Camera-type eye (tissue), 1 donor: ENCODE results near the gene ALKBH7. TPM values are rescaled to one million over a fixed set of nuclear protein-coding genes. Genes with fewer than 3 reads are reported as not detected.

Experiments
- total RNA-seq: library from RNA; depleted of rRNA; stranded (reverse); fragments of >200 nt; gene quantifications from one replicate; pipeline ENCODE4 v1.2.3, GENCODE V29; 2014

ALKBH7 gene
- 57.5 TPM for total RNA-seq

GRCh38 chr19:6372594-6373095 is at the start of gene ALKBH7:
Gene ALKBH7, plus strand, starts transcription at chr19:6372794. Its CDS starts 27 bp downstream, at chr19:6372821.

GRCh38 chr19:6333439-6333838 is 39.2 kb upstream of the ALKBH7 start, which contains the start of gene ACER1:
Gene ACER1, minus strand, starts transcription at chr19:6333612. Its CDS starts 61 bp downstream, at chr19:6333551.

GRCh38 chr19:6375411-6376010 is 2.9 kb downstream of the ALKBH7 start, which contains the start of gene PSPN:
Gene PSPN, minus strand, starts transcription at chr19:6375933. Its CDS starts 84 bp downstream, at chr19:6375849.

GRCh38 chr19:6393074-6393982 is 20.7 kb downstream of the ALKBH7 start, which contains the start of gene GTF2F1:
Gene GTF2F1, minus strand, starts transcription at chr19:6393164. Its CDS starts 169 bp downstream, at chr19:6392995.

GRCh38 chr19:6424195-6424938 is 51.8 kb downstream of the ALKBH7 start, which contains the start of gene KHSRP:
Gene KHSRP, minus strand, starts transcription at chr19:6424811. Its CDS starts 110 bp downstream, at chr19:6424701.

Other genes with a start within 250 kb of the ALKBH7 start
- gene ACSBG2, start 237.1 kb upstream of the ALKBH7 start, total RNA-seq: 0.71 TPM
- gene MLLT1, start 92.8 kb upstream of the ALKBH7 start, total RNA-seq: 20.1 TPM
- gene ACER1, start 39.2 kb upstream of the ALKBH7 start, total RNA-seq: not detected
- 33.7 TPM for gene CLPP, start 11.3 kb upstream of the ALKBH7 start, total RNA-seq
- 2.4 TPM for gene PSPN, start 3.1 kb downstream of the ALKBH7 start, total RNA-seq
- gene GTF2F1, start 20.4 kb downstream of the ALKBH7 start, total RNA-seq: 47.6 TPM
- 167 TPM for gene KHSRP, start 52.0 kb downstream of the ALKBH7 start, total RNA-seq
- gene SLC25A41, start 61.0 kb downstream of the ALKBH7 start, total RNA-seq: not detected
- 82.0 TPM for gene SLC25A23, start 87.0 kb downstream of the ALKBH7 start, total RNA-seq
- gene CRB3, start 91.5 kb downstream of the ALKBH7 start, total RNA-seq: 5.9 TPM
- gene DENND1C, start 109.0 kb downstream of the ALKBH7 start, total RNA-seq: 0.49 TPM
- 51.8 TPM for gene TUBB4A, start 129.5 kb downstream of the ALKBH7 start, total RNA-seq
- gene TNFSF9, start 158.2 kb downstream of the ALKBH7 start, total RNA-seq: 0.44 TPM
- gene CD70, start 218.4 kb downstream of the ALKBH7 start, total RNA-seq: 1.8 TPM